HG02623 (cell line): ENCODE data around the gene AKAP4.
A peak's percentile ranks its signal among the peaks of the same experiment; 100 is the strongest.

Experiments
- ATAC-seq: cut with Tn5 transposase; IDR thresholded peaks from one replicate; pipeline ENCODE4 v1.9.1; 2021; ENCODE audit warnings: moderate library complexity; ENCODE audit not compliant: unreplicated experiment

The AKAP4 gene, protein sequence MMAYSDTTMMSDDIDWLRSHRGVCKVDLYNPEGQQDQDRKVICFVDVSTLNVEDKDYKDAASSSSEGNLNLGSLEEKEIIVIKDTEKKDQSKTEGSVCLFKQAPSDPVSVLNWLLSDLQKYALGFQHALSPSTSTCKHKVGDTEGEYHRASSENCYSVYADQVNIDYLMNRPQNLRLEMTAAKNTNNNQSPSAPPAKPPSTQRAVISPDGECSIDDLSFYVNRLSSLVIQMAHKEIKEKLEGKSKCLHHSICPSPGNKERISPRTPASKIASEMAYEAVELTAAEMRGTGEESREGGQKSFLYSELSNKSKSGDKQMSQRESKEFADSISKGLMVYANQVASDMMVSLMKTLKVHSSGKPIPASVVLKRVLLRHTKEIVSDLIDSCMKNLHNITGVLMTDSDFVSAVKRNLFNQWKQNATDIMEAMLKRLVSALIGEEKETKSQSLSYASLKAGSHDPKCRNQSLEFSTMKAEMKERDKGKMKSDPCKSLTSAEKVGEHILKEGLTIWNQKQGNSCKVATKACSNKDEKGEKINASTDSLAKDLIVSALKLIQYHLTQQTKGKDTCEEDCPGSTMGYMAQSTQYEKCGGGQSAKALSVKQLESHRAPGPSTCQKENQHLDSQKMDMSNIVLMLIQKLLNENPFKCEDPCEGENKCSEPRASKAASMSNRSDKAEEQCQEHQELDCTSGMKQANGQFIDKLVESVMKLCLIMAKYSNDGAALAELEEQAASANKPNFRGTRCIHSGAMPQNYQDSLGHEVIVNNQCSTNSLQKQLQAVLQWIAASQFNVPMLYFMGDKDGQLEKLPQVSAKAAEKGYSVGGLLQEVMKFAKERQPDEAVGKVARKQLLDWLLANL

DNA sequence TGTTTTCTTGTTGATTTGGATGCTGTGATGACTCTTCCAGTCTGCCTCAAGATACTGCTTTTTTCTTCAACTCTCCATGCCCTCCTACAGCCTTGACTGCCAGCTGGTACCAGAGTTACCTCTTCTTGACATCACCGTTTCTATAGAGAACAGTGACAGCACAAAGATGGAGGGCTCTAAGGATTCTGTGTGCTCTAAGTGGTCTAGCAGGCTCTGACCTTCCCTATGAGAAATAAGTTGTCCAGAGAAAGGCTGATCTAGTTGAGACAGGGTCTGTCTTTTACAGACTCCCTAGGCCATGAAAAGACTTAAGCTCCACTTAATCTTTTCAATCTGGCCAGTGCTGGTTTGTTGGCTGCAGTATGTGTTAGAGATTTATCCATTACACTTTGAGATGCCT lies at the start of gene AKAP4:
Gene AKAP4 (minus strand): TSS at position 101 of the 400 bp plus-strand sequence. CDS start 118 bp downstream, outside the sequence.
- no peak for ATAC-seq

DNA sequence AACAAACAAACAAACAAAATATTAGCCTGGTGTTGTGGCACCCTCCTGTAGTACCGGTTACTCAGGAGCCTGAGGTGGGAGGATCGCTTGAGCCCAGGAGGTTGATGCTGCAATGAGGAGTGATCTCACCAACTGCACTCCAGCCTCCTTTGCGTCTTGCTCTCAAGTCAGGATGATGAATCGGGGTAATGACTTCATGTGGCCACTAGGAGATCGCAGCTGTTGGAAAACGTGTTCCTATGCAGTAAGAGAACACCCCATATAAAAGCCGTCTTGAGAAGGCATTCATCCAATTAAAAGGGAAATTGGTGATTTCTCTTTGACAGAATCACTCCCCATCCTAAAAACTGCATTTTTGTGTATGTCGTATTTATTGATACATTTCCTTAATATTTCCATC lies 10.7 kb upstream of the AKAP4 start:
- ATAC-seq = no peak

DNA sequence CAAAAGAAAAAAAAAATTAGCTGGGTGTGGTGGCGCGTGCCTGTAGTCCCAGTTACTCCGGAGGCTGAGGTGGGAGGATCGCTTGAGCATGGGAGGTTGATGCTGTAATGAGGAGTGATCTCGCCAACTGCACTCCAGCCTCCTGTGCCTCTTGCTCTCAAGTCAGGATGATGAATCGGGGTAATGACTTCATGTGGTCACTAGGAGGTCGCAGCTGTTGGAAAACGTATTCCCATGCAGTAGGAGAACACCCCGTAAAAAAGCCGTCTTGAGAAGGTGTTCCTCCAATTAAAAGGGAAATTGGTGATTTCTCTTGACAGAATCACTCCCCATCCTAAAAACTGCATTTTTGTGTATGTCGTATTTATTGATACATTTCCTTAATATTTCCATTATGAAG lies 5.9 kb upstream of the AKAP4 start:
- no peak for ATAC-seq

DNA sequence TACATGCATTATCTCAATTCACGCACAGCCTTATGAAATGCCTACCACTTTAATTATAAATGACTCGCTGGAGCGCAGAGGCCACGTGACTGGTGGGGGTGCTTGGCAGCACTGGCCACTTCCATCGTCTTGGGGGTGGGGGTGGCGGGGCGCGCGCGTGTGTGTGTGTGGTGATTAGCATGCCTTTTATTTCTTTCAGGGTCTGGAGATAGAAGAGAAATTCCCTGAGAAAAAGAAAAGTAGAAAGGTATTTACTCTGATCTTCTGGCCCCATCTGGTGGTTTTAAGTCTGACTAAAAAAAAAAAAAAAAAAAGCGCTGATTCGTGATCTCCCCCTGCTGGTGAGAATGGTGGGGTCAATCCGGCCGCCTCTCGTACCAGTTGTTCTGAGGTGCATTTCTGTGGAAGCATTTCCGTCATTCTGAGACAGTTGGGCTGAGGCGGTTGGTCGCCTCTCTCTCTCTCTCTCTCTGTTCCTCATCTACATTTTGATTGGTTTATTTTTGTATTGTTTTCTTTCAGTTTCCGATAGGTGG lies 3.6 kb upstream of the AKAP4 start, which contains the start of gene CCNB3:
Gene CCNB3 (plus strand): TSS at position 402 of the 536 bp plus-strand sequence. CDS start 80,399 bp downstream, outside the sequence.
- peak; percentile 96 for ATAC-seq

DNA sequence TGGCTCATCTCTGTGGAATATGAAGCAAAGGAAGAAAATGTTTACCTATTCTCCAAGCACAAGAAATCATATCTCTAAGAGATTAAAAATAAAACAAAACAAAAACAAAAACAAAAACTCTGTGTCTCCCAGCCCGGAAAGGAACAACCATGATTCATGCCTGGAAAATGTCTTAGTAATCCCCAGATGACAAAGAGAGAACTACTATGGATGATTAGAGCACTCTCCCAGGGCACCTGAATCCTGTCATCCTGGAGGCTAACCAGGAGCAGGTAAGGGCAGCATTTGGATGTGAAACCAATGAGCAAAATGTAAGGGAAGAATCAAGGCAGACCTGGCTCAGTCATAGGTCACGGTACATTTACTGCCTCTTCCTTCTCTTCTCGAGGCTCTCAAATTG lies 1.7 kb upstream of the AKAP4 start:
- no peak for ATAC-seq

DNA sequence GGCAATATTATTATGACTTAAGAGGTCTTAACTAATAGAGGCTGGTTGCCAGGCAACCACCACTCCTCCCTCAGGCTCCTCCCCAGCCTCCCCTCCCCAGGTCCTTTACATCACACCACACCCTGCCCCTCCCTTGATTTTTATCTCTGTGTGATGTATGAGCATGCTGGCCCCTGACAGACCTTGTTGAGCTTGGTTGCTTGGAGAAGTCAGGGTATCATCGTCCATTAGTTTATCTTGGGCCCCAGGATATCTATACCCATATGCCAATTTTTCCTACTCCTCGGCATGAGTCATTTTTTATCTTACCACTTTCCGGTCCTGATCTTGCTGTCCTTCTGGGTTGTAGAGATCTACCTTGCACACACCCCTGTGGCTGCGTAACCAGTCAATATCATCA lies 2.5 kb downstream of the AKAP4 start:
- no peak for ATAC-seq

DNA sequence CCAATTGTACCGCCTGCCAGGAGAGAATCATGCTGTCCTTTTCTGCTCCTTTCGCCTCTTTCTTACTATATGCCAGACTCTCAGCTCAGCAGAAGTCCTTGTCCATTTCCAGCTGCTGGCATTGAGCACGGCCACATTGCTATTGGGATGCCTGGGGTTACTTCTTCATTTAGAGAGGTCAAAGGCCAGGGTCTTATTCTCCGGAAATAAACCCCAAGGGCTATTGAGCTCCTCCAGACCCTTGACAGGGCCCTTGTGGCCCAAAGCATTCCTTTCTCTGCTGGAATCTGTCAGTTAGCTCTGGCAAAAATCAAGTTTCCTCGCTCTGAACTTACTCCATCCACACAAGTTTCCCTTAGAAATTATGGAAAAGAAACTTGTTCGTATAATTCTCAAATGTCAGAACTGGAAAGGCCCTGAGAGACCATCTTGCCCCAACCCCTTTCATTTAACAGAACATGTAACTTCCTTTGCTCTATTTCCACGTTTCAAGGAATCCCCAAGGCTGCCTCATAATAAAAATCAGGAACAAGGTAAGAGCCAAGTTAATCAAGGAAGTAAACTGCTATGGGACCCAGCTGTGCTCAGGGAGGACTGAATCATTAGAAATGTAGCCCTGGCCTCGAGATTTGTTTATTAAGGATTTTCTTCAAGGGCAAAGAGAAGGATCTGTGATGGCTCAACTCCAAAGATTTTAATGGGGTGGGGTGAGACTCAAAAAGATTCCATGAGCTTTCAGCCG lies 11.8 kb downstream of the AKAP4 start:
- no peak for ATAC-seq

DNA sequence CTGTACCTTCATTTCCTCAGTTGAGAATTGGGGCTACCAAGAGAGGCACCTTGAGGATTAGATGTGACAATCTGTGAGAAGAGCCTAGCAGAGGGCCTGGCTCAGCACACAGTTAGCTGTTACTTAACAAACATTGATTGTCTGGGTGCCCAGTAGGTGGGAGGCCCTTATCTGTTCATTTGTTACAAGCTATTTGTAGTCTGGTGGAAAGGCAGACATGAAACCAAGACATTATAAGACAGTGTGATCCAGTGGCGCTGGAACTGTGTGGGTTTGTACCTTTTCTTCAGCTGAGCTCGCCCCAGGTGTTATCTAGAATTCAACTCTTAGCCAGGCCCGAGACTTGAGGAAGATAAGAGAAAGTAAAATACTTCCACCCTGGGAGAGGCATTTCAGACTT lies 16.9 kb downstream of the AKAP4 start:
- ATAC-seq = no peak

DNA sequence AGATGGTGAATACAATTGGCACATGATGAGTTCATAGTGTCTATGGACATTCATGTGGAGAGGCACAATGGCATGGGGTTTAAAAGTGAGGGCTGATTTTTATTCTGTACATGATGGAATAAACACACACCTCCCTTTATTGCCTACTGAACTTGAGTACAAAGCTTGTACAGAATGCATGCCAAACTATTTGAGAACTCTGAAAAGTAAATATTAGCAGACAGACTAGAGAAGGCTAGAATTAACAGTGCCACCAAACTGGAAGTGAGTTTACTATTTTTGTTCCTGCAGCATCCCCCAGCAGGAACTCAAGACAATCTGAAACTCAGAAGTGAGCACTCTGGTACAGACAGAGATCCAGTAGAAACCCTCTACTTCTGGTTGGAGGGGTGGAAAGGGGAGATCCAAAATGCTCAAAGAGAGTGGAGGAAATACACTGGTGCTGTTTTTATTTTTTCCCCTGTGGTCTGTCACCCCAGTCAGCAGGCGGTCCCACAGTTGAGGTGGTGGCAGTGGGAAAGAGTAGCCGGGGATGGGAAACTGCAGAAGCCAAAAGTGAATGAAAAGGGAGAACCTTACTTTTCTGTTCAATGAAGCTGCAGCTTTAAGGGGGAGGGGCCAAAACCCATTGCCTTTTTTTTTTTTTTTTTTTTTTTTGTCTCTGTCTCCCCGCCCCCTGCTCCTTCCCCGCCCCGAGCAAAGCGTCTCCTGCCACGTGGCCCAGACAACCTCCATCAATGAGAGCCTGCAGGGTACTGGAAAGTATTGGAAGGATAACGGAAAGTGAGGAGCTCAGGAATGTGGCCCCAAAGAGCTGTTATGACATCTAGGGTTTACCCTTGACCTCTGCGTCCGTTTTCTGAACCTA lies 20.5 kb downstream of the AKAP4 start:
- no peak for ATAC-seq

DNA sequence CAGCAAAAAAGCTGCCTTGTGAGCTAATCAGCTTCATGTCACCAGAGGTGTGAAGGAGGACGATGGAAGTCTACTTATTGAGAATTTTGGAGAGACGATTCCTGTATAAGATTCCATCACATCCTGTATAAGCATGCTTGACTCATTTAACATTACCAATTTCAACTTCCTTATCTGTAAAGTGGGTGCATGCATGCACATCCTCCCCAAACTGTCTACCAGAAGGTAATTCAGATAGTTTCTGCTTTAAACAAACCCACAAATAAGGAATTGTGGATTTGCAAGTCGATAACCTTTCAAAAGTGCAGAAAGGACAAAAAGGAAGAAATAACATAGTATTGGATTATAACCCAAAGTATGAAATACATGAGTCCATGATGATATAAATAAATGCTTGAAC lies 31.1 kb downstream of the AKAP4 start:
- ATAC-seq = no peak

DNA sequence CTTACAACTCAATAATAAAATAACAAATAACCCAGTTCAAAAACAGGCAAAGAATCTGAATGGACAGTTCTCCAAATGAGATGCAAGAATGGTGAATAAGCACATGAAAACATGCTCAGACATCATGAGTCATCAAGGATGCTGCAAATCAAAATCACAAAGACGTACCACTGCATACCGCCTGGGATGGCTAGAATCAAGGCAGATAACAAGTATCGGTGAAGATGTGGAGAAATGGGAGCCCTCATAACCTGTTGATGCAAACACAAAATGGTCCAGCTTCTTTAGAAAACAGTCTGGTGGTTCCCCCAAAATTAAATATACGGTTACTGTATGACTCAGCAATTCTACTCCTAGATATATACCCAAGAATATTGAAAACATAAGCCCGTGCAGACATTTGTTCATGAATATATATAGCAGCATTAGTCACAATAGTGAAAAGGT lies 32.5 kb downstream of the AKAP4 start:
- ATAC-seq = peak; percentile 57

DNA sequence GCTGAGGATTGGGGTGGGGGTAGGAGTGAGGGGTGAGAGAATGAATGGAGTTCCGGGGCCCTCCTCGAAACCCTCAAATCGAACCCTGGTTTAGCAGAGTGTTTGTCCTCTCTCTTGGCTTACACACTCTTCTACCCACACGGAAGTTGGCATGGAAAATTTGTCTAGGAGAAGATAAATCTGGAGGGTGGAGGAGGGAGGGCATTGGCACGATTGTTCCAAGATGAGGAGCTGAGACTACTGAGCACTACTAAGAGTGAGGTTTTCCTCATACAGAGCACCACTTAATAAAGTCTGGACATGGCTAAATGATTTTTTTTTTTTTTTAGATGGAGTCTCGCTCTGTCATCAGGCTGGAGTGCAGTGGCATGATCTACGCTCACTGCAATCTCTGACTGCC lies 33.4 kb downstream of the AKAP4 start:
- ATAC-seq = no peak

DNA sequence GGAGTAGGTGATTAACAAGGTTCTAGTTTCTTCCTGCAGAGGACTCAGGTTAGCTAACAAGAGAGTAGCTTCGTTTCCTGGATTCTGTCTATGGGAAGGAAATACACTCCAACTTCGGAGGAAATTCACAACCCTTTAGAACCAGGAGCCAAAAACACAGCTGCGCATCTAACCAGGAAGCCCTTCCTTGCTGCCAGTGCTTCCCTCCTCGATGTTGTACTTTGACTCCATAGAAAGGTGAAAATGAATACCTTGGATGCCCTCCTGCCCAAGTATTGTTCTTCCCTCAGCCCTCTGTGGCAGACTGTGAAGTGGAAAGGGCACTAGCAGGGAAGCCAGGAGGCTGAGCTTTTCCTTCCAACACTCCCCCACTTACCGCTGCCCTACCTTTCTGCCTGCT lies 35.1 kb downstream of the AKAP4 start:
- ATAC-seq = no peak

DNA sequence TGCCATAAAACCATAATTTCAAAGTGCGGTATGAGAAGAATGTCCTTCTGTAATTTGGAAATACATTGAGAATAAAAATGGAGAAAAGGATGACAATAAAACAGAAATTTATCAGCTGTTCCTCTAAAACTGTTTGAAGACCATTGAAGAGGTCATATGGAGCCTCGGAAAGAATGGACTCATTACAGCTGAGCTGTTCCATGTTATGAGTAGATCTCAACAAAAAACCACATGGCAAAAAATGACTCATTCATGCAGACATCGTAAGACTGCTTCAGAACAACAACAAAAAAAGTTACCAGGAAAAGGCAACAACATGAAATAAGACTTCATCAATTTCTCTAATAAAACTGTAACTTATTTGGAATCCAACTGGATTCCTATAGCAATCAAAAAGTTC lies 39.7 kb downstream of the AKAP4 start:
- no peak for ATAC-seq

DNA sequence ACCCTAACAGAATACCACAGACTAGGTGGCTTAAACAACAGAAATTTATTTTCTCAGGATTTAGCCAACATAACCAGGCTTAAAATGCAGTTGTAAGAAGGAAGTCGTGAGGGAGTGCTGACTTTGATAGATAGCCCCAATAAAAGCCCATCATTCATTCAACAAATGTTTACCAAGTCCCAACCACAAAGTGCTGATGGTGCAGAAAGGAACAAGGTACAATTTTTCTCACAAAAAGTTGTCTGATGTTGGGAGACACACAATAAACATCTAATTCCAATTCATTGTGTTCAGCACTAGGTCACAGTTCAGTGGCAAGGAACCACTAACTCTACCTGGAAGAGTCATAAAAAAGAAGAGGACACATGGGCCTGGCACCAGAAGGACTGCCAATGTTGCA lies 42.2 kb downstream of the AKAP4 start:
- no peak for ATAC-seq

DNA sequence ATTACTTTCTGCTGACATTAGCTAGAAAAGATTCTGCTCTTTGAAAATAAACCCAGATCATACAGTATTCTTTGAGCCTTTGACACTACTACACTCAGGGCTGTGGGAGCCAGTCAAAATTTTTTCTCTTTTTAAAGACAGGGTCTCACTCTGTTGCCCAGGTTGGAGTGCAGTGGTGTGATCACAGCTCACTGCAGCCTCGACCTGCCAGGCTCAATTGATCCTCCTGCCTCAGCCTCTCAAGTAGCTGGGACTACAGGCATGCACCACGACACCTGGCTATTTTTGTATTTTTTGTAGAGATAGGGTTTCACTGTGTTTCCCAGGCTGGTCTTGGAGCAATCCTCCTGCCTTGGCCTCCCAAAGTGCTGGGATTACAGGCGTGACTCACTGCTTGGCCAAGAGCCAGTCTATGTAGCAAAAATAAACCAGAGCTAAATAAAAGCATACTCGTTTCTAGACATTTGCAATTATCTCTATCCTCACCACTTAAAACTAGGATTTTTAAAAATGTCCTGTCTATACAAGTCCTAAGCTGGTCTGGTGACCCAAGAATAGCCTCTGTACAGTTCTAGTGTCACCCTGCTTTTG lies 43.2 kb downstream of the AKAP4 start:
- ATAC-seq = no peak

DNA sequence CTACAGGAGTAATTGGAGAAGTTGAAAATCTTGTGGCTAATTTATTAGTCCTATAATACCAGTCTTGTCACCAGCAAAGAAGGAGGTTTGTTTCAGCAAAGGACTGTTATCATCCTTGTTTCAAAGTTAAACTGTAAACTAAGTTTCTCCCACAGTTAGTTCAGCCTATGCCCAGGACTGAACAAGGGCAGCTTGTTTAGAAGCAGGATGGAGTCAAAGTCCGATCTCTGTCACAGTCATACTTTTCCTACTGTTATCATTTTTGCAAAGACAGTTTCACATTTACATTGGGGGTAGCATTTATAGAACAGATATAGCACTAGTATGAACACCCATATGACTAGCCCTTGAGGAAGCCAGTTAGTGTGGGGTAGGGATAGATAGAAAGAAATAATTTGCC lies 46.4 kb downstream of the AKAP4 start:
- ATAC-seq = no peak

DNA sequence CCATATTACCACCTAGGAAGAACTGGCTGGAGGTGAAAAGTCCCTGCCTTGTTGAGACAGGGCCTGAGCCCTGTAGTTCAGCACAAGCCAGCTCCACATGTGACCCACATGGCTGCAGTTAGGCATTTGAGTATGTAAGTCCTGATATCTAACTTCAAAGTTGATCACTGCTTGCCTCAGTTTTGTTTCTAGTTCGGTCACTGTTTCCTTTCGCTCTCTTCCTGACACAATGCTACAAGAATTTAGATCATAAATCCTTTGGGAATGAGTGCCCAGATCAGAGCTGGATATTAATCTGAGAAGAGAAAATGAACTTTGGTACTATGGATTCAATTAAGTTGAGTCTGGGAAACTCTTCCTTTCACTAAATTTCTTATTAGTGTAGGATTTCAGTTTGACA lies 48.4 kb downstream of the AKAP4 start:
- ATAC-seq = no peak

DNA sequence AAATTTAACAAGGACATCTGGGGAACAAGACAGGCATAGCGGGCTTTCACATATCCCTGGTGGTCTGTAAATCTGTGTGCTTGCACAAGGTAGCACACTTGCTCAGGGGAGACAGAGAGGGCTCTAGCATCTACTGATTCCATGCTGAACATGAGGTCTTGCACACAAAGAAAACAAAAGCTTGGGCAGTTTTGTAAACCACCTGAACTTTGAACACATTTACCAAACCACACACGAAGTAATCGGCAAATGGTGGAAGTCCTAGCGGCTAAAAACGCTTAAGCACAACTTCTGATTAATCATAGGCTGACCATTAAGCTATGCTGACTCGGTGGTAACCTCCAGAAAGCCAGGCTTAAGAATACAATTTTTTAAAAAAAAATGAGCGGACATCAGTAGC lies 52.8 kb downstream of the AKAP4 start:
- no peak for ATAC-seq
